Fibroblast of skin of right biceps (primary cell): Measurements from ENCODE around the gene FAM78A.
"Not testable (repeated sequence)": the region's sequence is repeated elsewhere in the genome, so short reads cannot be mapped to it uniquely, and the experiment has no call there.

Experiments
- DNase-seq: peaks from one replicate; pipeline ENCODE4 v3.0.0-alpha.2; 2013

FAM78A gene

GRCh38 chr9:131262327-131263032 is 13.8 kb downstream of the FAM78A start:
- no peak for DNase-seq

DNA sequence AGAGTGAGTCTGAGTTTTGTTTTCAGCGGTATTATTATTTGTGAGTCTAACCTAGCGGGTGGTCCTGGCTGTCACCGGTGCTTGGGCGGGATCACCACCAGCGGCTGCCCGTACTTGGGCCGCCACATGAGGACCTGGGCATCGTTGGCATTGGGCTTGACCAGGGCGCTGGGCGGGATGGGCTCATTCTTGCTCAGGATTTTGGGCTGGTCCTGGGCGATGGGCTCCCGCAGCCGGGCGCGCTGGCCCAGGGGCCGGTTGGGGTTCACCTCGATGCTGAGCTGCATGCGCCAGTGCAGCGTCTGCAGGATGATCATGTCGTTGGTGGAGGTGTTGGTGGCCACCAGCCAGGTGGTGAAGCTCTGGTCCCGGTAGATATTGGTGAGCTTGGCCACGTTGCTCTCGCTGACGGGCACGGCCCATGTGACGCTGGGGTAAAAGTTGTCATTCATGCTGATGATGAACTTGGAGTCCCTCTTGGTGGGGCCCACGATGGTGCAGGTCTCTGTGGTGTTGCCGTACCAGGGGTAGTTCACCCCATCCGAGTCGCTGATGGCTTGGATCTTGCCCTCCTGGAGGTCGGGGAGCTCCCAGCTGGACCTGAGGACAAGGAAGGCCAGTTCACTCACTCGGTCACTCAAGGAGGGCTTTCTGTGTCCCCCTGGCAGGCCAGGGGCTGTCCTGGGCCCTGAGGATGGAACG is 15.4 kb downstream of the FAM78A start:
- DNase-seq, result no peak

DNA sequence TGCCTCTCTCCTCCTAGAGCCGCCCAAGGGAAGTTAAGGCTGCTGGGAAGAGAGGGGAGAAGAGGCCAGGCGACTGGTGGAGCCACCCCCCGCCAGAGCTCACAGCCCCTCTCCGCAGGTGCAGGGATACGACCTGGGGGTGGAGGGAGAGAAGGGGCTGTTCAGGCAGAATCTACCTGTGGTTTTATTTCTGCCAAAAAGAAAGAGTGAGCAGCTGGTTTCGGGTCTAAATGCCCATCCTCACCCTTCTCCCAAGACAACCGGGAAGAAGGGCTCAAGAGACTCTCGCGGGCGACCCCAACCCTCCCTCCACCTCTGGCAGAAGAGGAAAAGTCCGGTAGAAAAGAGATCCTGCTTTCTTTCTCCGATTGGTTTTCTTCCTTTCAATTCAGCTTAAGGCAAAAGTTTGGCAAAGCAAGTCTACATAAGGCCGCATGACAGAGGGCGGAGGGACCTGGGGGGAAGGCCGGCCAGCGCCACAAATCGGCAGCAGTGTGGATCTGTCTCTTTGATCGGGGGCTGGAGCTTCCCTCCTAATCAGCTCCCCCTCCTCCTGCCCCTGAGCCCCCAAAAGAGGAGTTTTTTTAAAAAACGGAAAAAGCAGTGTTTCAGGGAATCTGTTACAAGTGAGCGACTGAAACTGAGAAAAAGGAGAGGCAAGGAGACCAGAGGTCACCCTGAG is 16.3 kb downstream of the FAM78A start:
- DNase-seq, result no peak

DNA sequence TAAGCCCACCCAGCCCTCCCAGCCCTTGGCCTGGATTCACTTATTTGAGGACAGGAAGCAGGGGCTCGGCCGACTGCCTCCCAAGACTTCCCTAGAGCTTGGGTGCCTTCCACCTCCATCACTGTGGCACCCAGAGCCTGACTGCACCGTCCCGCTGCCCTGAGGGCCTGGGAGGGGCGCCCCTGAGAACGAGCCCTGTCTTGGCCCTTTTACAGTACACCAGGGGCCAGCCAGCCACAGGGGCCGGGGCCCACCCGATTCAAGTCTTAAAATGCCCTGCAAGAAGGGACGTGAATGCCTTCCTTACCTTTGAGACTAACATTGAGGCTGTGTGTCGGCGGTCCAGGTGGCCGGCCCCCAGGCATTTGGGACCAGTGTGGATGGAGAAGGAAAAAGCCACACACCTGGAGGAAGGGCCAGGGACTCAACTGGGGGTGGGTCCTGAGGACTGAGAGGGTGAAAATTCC is 16.8 kb downstream of the FAM78A start:
- no peak for DNase-seq

DNA sequence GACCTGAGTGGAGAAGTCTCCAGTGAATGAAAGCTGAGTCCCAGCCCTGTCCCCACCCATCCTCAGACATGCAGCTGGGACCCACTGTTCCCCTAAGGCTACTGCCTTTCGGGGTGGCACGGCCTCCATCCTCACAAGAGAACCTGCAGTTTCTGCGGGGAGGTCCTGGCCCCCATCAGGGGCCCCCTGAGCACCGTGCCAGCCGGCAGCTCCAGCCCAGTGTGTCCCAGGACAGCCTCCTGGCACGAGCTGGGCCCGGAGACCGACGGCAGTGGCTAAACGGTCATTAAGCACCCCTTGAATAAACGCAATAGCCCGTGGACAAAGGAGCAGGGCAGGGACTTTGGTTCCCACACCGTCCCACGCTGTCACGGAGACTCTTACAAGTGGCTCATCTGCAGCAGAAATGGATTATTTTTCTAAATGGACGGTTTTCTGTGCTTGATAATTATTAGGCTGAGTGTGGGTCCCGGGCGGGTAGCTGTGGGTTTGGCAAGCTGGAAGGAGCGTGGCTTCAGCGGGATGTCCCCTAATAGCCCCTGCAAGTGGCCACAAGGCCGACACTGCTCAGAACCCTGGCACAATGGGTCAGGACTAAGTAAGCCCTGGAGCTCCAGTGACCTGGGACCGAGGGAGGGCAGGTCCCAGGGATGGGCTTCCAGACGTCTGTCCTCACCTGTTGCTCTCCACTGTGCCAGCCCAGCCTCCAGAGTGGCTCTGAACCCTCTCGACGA is 17.4 kb downstream of the FAM78A start:
- DNase-seq, result no peak

GRCh38 chr9:131258186-131258585 is 18.1 kb downstream of the FAM78A start:
- DNase-seq, result no peak

DNA sequence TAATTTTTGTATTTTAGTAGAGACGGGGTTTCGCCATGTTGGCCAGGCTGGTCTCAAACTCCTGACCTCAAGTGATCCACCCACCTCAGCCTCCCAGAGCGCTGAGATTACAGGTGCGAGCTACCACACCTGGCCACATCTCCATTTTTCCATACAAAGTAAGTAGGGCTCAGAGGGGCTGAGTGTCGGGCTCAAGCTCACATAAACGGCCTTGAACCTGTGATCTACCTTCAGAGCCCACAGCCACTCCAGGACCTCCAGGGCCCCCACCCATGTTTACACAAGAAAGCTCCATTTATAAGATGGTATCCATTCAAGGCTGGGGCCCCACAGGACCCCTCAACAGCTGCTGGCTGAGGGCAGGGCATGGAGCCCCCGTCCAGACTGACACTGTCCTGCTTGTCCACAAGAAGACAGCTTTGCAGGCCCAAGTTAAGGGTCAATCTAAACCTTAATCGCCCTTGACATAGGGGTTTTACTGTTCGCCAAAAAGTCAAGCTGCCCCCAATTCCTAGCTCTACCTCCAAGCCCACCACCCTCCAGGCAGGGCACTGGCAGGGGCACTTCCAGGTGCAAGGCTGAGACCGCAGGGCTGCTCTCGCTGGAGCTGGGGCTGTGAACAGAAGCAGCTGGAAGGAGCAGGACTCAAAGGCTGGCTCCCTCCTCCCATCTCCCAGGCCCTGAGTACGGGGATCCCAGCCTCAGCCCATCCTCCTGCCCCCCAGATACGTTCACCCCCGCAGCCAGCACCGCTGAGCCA is 18.9 kb downstream of the FAM78A start:
- no peak for DNase-seq

DNA sequence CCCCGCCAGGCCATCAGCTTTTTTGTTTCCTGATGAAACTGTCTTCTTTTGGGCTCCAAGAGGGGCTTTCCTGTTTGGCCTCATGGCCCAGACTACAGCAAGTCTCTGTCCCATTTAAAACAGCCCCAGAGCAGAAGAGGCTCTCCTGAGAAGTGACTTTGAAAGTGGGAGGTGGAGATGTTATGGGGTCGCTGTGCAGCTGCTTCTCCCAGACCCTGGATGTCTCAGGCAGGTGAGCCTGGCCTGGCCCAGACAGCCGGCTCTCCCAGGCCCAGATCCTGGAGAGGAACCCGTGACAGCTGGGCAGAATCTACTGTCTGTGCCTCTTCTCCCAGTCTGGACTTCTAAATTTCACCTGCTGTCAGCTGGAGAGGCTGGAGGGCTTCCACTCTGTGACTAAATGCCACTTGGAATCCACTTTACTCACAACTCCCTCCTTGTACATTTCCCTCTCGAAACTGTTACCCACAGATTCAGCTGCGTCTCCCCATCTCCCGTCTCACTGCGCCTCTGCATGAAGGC is 20.6 kb downstream of the FAM78A start:
- no peak for DNase-seq

- no peak for DNase-seq
Measured at GRCh38 chr9:131254626-131255025, 21.7 kb downstream of the FAM78A start.

- DNase-seq, result peak; percentile 71
Measured at GRCh38 chr9:131253891-131254491, 22.3 kb downstream of the FAM78A start.

DNA sequence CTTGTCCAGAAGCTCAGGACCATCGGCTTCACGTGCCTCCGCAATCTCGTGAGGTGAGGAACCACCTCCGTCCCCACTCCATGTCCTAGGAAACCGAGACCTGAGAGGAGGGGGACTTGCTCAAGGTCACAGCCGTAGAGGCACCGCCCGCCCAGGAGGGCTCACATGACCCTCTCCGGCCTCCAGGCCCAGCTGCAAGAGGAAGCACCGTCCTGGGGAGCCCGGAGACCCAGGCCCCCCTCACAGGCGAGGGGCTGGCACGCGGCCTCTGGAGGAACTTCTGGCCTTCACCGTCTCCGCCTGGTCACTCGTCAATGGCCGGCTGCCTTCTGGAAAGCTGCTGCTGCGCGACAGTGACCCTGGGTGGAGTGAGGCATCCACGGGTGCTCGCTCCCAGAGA is 24.2 kb downstream of the FAM78A start:
- DNase-seq, result no peak

GRCh38 chr9:131246618-131247017 is 29.7 kb downstream of the FAM78A start:
- no peak for DNase-seq

- not testable (repeated sequence) for DNase-seq
Measured at GRCh38 chr9:131244331-131244730, 32.0 kb downstream of the FAM78A start.

GRCh38 chr9:131240047-131240921 is 36.0 kb downstream of the FAM78A start:
- no peak for DNase-seq

GRCh38 chr9:131239161-131239975 is 36.9 kb downstream of the FAM78A start:
- DNase-seq, result no peak

GRCh38 chr9:131238402-131239021 is 37.8 kb downstream of the FAM78A start:
- DNase-seq, result peak; percentile 56

DNA sequence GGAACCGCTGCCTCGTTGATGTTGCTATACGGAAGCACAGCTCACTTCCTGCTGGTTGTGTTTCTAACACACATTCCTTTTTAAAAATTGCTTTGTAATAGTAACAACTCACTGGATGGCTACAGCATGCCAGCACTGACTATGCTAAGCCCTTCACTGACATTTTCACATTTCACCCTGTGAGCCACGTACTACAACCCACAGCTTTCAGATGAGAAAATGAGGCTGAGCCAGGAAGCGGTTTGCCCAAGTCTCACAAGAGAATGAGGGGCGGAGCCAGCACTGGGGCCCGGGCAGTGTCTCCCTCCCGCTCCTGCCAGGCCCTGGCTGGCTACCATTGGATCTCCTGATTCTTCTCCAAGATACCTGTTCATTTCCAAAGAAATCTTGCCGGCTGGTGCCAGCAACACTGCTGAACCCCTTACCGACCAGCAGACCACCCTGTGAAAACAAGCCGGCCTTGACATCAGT is 38.3 kb downstream of the FAM78A start:
- DNase-seq, result peak; percentile 81

GRCh38 chr9:131237291-131237690 is 39.0 kb downstream of the FAM78A start:
- DNase-seq, result no peak

- no peak for DNase-seq
Measured at GRCh38 chr9:131236761-131237160, 39.5 kb downstream of the FAM78A start.
